C4-2B (cell line): ENCODE measurements around the gene NBEAL2.

Experiments
- H3K27ac ChIP-seq: fragments of 450-650 bp; 2 replicates; pipeline ENCODE4 v1.5.1; 2017
- CTCF ChIP-seq: fragments of 450-650 bp; conservative IDR thresholded peaks from 2 replicates; pipeline ENCODE4 v1.5.1; 2017; ENCODE audit warnings: mild to moderate bottlenecking
- ZFX ChIP-seq: fragments of 450-650 bp; IDR thresholded peaks from 2 replicates; pipeline ENCODE4 v1.6.1; 2017

The NBEAL2 gene

DNA sequence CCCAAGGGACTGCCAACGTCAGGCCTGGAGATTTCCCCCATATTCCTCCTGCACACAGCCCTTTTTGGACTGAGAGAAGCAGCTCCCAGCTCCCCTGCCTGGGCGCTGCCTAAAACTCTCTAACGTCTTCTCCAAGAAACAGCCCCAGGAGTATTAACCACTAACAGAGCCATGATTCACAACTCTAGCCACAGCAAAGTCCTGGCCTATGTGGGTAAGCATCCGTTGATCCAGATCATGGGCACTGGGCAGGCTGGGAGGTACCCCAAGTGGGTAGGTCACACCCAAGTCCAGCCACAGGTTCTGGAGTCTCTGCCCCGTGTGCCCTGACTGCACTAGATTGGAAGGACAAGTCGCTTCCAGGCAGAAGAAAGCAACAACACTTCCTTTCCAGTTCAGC, 31.9 kb downstream of the NBEAL2 start:
- TF ChIP-seq ZFX, result no peak
- no peak for TF ChIP-seq CTCF
- no peak overlapping the region for H3K27ac ChIP-seq

- no peak overlapping the region for H3K27ac ChIP-seq
- no peak for TF ChIP-seq ZFX
- no peak for TF ChIP-seq CTCF
These were observed 33.1 kb downstream of the NBEAL2 start for GRCh38 chr3:47012342-47013230.

DNA sequence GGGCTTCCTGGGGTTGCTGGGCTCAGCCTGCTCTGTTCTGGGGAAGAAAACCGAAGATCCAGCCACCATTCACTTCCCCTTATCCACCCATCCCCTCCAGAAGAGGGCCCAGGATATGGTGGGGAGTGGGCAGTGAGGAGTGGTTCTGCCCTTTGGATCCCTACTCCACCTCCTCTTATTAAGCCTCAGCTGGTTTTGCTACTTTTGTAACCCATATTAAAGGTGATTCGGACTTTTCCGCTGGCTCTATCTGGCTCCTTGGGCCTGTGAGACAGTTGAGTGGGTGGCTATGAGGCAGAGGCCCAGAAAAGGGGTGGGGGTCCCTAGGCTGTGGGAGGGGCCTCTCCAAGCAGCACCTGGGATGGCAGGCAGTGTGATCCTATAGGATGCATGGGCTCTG, 33.8 kb downstream of the NBEAL2 start:
- TF ChIP-seq CTCF, result no peak
- TF ChIP-seq ZFX, result no peak
- no peak overlapping the region for H3K27ac ChIP-seq

DNA sequence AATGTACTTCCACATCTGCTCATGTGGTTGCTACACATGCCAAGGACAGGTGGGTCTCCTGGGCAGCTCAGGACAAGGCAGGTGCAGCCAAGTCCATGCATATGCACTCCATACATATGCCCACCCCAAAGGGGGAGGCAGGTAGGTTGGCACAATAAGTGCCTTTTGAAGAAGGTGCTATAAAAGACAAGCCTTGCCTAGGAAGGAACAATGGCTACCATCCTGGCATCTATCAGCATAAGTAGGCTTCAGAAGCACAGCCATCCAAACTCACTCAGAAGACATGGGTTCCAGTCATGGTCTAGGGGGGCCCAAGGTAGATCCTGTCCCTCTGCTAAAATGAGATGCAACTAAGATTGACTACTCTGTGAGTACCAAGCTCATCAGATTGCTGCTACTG, 34.6 kb downstream of the NBEAL2 start:
- no peak overlapping the region for H3K27ac ChIP-seq
- TF ChIP-seq CTCF, result no peak
- TF ChIP-seq ZFX, result no peak

GRCh38 chr3:47015151-47015550, 35.7 kb downstream of the NBEAL2 start:
- no peak for TF ChIP-seq ZFX
- no peak for TF ChIP-seq CTCF
- no peak overlapping the region for H3K27ac ChIP-seq

DNA sequence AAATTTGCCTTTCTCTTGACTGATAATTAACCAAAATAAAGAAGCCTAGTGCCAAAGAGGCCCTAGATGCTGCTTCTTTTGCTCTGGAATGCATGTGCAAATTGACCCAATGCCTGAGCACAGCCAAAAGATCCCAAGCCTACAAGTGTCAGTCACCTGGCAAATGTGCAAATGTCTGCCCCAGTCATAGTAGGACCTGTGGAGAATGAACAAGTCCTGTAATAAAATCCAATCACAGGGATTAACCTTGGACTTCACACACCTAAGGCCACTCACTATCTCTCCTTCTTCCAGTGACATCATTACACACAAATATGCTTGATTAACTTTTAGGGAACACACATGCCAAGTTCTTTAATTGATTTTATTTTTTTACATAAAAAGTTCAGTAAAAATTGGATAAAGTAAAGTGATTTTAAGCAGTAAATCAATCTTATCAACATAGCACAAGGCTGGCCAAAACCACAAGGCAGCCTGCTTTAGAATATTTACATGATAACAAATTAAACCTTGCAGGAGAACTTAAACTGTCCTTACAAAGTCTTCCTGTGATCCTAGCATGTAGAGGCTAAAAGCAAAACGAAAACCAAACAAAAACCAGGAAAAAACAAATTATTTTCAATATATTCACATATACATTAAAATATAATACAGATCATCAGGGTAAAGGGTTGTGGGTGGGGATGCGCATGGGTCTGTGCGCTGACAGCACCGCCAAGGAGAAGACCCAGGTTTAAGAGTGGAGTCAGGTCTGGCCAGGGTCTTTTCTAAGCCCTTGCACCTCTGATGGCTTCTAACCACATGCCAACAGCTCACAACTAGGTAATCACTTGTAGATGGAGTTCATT, 36.8 kb downstream of the NBEAL2 start:
- TF ChIP-seq ZFX, result no peak
- no peak for TF ChIP-seq CTCF
- no peak overlapping the region for H3K27ac ChIP-seq

- H3K27ac ChIP-seq, result no peak overlapping the region
- TF ChIP-seq ZFX (no peak), CTCF (no peak)
These were observed 37.5 kb downstream of the NBEAL2 start for GRCh38 chr3:47016934-47017435.
